ENCODE results near the gene CLCN4.

Gene CLCN4

DNA sequence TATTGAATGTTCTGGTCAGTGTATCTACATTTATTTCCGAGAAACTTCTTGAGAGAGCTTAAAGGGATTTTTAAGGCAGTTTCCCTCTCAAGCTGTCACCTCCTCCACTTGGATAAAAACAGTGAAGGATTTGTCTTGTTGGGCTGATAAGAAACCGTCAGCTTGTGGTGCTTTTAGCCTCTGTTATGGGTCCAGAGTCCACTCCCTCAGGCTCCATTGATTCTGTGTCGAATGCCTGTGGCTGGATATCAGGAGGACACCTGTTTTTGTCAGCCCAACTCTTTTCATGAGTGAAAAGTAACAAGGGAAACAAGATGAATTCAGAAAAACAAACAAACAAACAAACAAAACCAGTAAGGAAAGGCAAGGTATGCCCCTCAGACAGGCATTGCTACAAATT is 12.4 kb downstream of the CLCN4 start:
- no peak for DNase-seq

DNA sequence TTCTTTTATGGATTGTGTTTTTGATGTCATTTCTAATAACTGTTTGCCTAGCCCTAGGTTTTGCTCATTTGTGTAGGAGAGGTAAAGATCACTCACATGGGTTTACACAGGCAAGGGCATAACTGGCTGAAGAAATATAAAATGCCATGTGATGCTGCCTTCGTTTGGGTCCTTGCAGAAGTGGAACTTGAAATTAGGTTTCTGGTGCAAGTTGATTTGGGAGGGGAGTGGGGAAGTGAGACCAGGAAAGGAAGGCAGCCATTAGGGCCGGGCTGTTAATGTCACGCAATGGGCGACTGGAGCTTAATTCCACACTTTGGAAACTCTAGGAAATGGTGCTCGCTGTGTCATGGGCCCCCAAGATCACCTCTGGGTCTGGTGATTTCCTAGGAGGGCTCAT is 14.5 kb downstream of the CLCN4 start:
- no peak for DNase-seq

DNA sequence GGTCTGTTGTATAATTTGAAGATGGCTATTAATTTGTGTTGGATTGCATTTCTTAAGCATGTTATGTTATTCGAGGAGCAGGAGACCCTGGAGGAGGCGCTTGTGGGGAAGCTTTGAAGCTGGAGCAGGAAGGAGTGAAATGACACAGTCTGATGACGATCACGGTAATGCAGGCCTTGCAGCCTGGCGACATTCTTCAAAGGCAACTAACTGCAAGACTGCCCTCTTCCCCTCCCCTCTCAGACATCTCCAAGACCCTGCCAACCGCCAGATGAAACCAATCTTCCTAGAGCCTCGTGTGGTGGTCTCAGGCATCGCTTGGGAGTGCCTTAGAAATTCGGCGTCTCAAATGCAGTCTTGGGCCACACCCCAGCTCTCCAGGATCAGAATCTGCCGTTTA is 16.1 kb downstream of the CLCN4 start:
- DNase-seq, result no peak

DNA sequence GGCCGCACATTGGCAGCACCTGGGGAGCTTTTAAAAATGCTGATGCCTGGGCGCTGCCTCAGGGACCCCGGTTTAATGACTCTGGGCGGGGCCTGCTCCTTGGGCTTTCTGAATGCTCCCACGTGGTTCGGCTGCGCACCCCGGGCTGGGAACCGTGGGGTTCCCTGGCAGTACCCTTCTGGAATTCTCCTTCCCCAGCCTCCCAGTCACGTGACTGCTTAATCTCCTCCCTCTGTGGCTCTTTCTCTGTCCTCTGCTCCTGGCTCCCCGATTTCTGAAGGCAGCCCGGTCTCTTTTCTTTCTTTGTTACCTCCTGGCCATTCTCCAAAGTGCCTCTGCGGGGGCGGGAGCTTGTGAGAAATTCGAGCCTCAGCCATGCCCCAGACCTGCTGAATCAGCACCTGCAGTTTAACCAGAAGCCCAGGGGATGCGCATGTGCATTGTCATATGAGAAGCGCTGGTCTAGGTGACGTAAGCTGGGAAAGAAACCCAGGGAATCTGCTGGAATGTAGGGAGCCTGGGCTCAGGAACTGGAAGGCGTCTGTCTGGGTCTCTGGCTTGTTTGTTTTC is 16.6 kb downstream of the CLCN4 start:
- no peak for DNase-seq

DNA sequence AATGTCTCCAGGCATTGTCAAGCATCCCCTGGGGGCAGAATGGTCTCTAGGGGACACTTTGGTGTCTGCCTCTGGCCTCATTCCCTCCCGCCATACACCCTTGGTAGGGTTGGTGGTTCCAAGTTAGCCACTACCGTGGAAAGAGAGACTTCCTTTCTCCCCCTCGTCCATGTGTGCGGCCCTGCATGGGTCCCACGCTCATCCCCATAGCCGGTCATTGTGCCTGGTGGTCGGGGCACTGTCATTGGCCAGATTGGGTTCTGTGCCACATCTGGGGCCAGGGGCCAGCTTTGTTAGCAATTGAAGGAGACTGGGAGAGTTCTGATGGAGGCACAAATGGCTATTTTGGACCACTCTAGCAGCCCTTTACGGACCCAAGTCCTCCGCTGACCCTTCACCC is 17.3 kb downstream of the CLCN4 start:
- DNase-seq, result no peak

DNA sequence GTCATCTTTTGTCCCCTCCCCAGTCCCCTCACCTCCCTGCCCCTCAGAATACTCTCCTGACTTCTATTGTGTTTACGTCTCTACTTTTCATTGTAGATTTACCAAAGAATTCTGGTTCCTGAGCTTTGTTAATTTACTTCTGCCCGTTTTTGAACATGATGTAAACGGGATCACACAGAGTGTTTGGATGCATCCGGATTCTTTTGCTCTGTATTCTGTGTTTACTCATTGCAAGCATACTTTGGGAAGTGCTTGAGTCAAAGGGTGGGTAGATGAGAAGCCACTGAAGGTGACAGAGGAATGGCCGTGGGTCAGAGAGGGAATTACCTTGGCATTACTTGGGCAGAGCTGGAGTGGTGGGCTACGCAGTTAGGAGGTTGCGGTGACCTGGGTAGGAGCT is 18.0 kb downstream of the CLCN4 start:
- DNase-seq, result no peak

DNA sequence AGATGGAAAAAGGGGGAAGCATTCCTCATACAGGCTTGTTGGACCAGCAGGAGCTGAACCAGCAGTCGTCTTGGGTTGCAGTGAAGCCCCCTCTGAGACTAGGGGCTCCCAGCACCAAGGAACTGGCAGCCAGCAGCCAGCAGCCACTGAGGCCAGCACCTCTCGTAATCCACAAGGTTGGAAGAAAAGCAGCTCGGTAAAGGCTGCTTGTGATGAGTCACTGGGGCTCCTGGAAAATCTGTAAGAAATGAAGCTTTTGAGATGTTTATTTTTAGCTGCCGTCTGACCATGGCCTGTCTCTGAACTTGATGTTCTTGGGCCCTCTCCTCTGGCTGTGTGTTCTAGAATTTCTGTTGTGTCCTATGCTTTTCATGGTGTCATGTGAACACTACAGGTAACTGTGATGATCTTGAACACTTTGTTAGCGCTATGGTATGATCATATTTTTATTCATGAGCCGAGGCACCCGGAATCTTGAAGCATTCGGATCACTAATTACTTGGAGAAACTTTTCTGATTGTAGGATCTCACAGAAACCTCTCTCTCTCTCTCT is 18.6 kb downstream of the CLCN4 start:
- no peak for DNase-seq

DNA sequence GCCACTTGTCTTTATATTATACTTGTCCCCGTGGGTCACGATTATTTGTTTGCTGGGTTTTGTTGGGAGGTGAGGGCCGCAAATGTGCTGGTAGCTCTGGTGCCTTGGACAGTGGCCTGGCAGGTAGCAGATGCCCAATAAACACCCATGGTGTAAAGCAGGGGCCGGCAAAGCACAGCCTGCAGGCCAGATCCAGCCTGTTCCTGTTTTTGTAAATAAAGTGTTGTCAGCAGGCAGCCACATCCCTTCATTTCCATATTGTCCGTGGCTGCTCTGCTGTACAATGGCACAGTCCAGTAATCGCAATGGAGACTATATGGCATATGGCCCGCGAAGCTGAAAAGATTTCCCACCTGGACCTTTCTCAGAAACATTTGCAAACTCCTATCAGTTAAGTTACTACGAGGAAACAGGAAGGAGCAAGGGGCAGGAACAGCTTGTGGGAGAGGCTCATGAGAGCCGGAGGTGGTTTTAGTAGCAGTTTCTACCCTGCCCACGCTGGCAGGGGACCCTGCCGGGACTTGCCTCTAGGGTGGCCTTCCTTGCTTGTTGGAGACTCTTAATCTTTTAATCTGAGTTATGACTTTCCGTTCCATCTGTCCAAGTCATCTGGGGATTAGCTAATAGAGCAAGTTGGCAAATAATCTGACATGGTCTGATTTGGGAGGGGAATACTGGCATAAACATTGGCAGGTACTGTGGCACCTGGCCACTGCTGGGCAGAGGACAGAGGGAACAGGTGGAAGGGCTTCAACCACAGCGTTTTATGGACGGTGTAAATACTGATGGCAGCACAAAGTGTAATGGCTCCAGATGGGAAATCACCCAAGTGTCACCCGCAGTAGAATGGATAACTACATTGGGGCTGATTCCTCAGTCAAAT is 19.6 kb downstream of the CLCN4 start:
- DNase-seq, result no peak

DNA sequence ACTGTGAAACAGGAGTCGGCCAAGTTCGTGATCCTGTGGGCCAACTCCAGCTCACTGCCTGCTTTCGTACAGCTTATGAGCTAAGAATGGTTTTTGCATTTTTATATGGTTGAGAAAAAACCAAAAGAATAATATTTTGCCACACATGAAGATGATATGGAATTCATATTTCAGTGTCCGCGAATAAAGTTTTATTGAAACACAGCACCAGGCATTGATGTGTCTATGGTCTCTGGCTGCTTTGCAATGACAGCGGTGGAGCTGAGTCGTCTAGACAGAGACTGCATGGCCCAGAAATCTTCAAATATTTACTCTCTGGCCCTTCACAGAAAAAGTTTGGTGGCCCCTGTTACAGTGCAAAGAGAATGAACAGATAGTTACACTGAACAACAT is 20.2 kb downstream of the CLCN4 start:
- DNase-seq, result no peak

DNA sequence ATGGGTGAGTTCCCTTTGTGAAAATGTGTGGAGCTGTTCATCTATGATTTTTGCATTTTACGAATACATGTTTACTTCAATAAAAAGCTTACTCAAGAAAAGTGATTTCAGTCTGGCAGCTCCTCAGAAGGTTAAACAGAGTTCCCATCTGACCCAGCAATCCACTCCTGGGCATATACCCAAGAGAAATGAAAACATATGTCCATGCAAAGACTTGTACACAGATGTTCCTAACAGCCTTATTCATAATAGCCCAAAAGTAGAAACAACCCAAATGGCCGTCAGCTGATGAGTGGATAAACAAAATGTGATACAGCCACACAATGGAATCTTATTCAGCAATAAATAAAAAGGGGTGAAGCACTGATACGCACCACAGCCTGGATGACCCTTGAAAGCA is 20.8 kb downstream of the CLCN4 start:
- DNase-seq, result no peak

DNA sequence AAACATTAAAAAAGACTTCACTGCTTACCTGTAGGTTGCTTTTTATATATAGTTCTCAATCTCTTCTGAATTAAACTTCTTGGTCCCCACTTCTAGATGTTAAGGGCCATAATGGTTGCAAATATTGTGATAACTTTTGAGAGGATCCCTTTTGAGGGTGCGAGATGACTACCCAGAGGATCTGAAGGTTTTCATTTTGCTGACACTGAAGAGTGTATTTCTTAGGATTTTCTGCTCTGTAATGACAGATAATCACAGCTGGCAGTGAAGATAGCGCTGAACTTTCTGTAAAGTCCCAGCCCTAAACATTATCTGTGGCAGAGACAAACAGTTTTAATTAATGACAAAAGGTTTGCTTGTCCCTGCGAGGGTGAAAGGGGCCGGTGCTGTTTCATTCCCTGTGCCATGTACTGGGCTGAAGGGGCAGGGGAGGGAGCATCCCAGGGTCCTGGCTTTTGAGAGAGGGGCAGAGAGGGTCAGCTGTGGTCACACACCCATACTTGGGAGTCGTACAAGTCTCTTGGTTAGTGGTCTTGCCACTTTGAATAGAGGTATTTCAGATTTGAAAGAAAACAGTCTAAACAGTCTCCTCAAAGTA is 22.2 kb downstream of the CLCN4 start:
- DNase-seq, result no peak

DNA sequence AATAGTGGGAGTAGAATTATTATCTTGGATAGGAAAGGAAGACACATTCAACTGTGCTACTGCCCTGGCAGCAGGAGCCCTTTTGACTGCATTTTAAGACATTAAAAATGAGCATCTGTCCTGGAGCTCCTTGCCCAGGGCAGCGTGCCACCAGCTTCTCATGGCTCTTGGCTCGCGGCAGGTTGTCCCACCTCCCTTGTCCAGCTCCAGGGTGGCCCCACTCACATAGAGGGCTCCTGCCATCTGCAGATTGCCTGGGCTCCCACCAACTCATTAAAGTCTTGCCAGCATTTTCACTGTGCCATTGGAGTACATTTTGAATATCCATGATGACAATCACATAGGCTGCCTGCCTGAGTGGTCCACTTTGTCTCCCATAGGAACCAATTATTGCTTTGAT is 27.0 kb downstream of the CLCN4 start:
- no peak for DNase-seq

DNA sequence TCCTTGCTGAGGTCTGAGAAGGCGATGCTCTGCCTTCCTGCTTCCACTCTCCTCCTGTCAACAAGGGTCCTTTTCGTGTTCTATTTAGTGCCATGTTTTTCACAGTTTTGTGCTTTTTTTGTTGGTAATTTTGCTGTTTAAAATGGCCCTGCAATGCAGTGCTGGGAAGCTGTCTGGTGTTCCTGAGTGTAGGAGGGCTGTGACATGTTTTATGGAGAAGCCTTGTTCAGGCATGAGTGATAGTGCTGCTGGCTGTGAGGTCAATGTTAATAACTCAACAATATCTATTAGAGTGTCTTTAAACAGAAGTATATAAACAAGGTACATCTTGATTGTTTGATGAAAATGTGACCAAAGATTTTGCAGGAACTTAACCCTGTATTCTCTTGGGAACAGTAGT is 27.6 kb downstream of the CLCN4 start:
- DNase-seq, result no peak

DNA sequence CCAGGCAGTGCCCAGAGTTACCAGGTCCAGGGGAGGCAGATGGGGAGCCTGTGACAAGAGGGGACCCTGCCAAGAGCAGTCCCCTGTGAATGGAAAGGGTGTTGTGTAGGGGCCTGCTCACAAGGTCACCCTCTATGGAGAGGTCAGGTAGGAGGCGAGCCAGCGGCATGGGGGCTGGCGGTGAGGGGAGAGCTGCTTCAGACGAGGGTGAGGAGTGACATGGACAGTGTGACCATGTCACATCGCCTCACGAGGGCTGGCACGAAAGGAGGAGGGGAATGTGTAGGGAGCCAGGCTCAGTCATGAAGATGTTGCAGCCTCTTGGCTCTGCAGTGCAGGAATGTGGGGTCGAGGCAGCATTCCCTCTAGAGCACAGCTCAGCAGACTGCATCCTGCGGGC is 29.6 kb downstream of the CLCN4 start:
- no peak for DNase-seq

DNA sequence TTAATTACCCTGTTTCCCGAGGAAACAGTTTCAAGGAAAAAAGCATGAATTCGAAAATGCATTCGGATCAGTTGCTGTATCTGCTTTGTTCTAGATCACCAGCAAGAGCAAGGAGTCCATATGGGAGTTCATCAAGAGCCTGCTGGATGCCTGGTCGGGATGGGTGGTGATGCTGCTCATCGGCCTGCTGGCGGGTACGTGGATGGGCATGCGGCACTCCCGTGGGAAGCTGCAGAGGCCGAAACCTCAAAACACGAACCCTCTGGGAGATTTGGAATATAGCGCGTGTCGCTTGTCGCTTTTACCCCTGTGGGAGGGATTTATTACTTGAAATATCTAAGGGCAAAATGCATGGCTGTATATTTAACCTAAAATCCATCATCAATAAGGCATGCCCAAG is 30.6 kb downstream of the CLCN4 start:
- DNase-seq, result no peak

DNA sequence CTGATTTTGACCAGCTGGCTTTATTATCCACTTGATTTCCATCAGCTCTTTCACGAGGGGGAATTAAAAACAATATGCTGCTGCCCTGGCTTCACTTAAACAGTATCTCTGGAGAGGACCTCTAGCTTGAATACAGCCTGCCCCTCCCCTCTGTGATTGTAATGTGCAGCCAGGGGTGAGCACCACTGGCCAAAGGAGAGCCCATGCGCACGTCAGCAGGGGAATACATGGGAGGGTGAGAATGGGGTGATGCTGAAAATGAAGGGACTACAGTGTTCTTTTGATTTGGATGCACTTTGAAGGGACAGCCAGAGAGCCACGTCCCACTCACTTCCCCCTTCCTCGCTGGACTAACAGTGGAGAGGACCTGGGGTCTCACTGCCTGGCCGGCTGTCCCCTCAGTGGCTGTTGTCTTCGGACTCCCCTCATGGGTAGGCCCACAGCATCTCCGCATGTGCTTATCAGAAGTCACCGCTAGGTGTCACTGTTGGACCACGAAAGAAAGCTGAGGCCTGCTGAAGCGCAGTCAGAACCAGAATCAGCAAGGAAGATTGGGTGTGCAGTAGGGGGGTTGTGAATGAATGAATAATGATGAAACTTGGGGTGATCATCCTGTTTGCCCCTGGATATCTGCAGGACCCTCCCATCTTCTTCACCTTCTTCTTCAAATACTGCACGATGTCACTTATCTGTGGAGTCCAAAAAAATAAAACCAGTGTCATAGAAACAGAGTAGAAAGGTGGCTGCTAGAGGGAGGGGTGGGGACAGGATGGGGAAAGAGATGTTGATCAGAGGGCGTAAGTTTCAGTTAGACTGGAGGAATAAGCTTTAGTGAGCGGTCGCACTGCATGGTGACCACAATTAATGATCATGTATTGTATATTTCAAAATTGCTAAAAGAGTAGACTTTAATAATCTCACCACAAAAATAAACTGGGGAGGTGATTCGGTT is 32.8 kb downstream of the CLCN4 start:
- DNase-seq, result peak; percentile 58

DNA sequence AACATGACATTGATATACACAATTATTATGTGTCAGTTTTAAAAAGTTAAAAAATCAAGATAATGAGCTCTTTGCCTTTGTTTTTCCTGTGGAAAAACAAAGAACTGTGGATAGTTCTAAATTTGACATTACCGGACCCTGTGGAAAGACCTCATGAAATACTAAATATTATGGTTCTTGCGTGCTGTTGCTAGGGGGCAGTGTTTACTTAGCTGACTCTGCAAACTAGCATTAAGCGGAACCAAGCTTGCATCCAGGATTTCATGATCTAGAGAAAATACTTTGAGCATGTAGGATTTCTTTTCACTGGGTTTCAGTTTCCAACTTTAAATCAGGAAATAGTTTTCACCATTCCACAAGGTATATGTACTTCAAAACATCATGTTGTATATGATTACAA is 33.6 kb downstream of the CLCN4 start:
- DNase-seq, result no peak

DNA sequence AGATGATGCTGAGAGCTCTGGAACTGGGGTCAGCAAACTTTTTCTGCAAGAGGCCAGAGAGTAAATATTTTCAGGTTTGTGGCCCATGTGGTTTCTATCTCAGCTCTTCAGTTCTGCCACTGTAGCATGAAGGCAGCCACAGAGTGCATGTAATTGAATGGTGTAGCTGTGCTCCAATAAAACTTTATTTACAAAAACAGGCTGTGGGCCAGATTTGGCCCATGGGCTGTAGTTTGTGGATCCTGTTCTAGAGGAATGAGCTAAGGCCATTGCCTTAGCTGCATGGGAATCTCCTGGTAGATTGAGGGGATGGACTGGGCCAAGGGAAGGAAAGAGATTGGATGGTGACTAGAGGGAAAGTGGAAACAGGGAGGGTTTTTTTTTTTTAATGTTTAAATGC is 36.8 kb downstream of the CLCN4 start:
- DNase-seq, result no peak

DNA sequence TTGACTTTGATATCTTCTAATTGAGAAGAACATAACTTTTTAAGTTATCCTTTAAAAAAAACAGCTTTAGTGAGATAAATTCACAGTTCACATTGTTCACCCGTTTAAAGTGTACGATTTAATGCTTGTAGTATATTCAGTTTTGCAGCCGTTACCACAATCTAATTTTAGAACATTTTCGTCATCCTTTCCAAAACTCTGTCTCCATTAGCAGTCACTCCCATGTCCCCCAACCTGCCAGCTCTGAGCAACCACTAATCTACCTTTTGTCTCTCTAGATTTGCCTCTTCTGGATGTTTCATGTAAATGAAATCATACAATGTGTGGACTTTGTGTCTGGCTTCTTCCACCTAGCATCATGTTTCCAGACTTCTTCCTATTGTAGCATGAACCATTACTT is 38.6 kb downstream of the CLCN4 start:
- DNase-seq, result no peak

DNA sequence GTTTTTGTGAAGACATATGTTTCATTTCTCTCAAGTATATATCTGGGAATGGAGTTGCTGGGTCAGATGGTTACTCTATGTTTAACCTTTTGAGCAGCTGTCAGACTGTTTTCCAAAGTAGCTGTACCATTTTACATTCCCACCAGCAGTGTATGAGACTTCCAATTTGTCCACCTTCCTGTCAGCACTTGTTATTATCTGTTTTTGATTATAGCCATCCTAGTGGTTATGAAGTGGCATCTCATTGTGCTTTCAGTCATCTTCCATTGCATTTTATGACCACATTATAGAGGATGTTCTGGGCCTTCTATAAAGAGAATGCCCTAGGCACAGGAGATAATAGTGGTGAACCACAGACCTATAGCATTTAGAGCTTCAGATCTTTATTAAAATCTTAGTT is 39.2 kb downstream of the CLCN4 start:
- no peak for DNase-seq

DNA sequence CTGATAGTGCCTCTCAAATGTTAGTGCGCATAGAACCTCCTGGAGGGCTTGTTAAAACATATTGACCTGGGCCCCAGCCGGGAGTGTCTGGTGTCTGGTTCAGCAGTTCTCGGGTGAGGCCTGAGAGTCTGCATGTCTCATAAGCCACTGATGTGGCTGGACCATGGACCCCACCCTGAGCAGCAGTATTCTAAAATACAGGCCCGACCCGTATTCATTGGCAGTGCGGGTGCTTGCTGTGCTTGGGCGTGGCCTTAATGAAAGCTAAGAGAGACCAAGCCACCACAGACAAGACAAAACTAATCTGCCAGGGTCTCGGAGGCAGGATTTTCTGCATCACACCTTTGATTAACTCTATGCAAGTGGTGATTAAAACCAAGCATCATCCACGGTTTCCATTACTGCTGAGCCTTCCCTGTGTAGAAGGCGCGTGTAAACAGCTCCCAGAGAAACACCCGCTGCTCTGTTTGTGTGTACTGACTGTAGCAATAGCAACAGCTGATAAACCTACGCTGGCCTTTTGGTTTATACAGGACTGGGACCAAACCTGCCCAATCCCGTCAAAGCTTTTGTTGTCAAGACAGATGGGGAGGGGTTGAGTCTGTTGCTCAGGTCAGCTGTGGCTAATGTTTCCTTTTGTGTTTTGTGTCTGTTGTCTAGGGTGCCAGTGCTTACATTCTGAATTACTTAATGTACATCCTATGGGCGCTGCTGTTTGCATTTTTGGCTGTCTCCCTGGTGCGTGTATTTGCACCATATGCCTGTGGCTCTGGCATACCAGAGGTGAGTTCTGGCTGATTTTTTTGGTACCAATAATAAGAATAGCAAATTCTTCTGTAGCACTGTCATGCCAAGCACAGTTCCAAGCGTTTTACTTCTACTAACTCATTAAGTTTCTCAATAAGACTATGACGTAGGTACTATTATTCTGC is 40.8 kb downstream of the CLCN4 start:
- no peak for DNase-seq

DNA sequence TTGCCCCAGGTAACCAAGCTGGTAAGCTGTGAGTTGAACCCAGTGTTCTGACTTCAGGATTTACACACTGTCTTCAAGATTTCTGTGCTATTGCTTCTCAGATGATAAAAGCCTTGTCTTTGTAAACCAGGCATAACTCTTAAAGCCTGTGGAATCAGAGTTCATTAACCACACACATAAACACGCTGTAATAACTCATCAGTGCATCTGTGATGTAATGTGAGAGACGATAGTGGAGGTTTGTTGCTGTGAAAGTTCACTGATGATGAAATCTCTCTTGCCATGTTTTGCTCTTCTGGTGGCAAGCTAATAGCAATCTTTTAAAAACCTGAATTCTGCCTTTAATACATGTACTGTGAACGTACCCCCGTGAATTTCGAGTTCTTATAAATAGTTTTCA is 41.5 kb downstream of the CLCN4 start:
- no peak for DNase-seq
